Fibroblast of pulmonary artery (primary cell): ENCODE results near the gene ATAD3C.

Source experiments
- DNase-seq: peaks from one replicate; pipeline ENCODE4 v3.0.0-alpha.2; 2010; ENCODE audit warnings: low read depth
- H3K4me3 ChIP-seq: replicated peaks from 2 replicates; pipeline ENCODE4 v1.5.1; 2011; ENCODE audit warnings: low read depth, mild to moderate bottlenecking, control low read depth, low read length, moderate library complexity
- CTCF ChIP-seq: IDR thresholded peaks from 2 replicates; pipeline ENCODE4 v1.5.1; 2011; ENCODE audit warnings: mild to moderate bottlenecking, control low read depth, low read length, inconsistent platforms; ENCODE audit errors: missing control alignments

The ATAD3C gene

GRCh38 chr1:1421147-1421906, 28.2 kb upstream of the ATAD3C start, which contains the start of gene ANKRD65:
ANKRD65 (minus strand) TSS chr1:1421276; CDS start chr1:1421005, 271 bp downstream.
- H3K4me3 ChIP-seq, result no peak within 1 kb of the TSS
- TF ChIP-seq CTCF, result no peak
- no peak for DNase-seq

DNA sequence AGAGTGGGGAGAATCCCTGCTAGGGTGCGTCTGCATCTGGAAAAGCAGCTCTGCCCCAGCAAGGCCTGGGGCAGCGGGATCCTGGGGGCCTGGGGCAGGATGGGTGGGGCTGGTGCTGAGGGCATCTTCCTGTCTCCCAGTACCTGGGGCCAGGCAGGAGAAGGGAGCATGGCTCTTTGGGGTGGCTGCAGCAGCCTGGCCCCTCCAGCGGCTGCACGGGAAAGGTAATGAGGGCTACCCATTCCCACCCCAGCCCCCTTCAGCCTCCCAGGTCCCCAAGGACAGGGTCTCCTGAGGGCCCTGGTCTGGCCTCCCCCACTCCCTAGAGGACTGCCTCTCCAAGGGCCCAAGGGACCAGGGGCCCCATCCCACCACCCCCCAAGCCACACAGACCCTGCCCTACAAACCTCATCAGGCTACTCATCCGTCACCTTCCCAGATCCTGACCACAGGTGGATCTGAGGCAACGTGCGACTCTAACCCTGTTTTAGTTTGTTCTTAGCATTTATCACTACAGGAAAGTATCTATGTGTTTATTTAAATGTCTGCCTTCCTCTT, 27.5 kb upstream of the ATAD3C start:
- no peak overlapping the region for H3K4me3 ChIP-seq
- no peak for TF ChIP-seq CTCF
- DNase-seq, result no peak

DNA sequence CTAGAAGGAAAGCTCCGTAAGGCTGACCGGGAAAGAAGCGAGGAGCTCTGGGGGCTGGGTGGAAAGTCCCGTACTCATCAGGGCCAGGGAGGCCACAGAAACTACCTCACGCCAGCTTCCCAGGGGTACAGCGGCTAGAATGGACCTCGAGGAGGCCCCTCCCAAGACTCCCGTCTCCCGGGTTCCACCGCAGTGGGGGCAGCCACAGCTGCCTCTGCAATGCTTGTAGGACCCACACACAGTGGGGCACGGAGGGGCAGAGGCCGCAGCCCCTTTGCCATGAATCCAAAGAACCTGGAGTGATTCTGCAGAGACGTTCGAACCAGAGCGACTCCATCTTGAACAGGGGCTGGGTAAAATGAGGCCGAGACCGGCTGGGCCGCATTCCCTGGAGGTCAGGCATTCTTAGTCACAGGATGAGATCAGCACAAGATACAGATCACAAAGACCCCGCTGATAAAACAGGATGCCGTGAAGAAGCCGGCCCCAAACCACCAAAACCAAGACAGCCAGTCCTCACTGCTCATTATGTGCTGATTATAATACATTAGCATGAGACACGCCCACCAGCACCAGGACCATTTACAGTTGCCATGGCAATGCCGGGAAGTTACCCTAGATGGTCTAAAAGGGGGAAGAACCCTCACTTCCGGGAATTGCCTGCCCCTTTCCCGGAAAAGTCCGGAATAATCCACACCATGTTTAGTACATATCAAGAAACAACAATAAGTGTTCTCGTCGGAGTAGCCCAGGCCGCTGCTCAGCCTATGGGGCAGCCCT, 26.8 kb upstream of the ATAD3C start:
- H3K4me3 ChIP-seq, result no peak overlapping the region
- no peak for DNase-seq
- no peak for TF ChIP-seq CTCF

DNA sequence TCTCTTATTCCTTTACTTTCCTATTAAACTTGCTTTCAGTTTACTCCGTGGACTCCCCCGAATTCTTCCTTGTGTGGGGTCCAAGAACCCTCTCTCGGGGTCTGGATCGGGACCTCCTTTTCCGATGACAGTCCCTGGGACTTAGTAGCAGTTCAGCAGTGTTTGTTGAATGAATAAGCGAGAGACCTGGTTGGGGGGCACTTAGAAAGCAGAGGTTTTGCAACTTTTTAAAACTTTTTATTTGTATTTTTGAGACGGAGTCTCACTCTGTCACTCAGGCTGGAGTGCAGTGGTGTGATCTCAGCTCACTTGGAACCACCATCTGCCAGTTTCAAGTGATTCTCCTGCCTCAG, 26.3 kb upstream of the ATAD3C start:
- no peak overlapping the region for H3K4me3 ChIP-seq
- TF ChIP-seq CTCF, result no peak
- DNase-seq, result no peak

- TF ChIP-seq CTCF, result no peak
- DNase-seq, result no peak
- no peak overlapping the region for H3K4me3 ChIP-seq
Observed at GRCh38 chr1:1424707-1425106, 24.8 kb upstream of the ATAD3C start.

DNA sequence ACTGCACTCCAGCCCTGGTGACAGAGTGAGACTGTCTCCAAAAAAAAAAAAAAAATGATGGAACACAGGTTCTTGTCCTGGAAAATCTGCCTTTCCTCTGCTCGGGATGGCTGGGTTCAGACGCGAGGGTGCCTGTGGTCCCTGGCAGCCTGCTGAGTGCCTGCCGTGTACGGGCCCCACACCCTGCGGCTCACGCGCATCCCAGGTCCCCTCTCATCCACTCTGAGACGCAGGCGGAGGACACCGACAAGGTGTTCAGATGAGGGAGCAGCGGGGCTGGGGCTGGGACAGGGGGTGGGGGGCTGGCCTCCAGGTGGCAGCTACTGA, 24.1 kb upstream of the ATAD3C start:
- DNase-seq, result no peak
- no peak for TF ChIP-seq CTCF
- H3K4me3 ChIP-seq, result no peak overlapping the region
